HG03175 (cell line): ENCODE data around the gene CCDC150.
"Not testable (repeated sequence)": the region's sequence is repeated elsewhere in the genome, so short reads cannot be mapped to it uniquely, and the experiment has no call there.

ENCODE experiments used
- ATAC-seq: cut with Tn5 transposase; IDR thresholded peaks from one replicate; pipeline ENCODE4 v1.9.1; 2021; ENCODE audit warnings: mild to moderate bottlenecking, moderate library complexity; ENCODE audit not compliant: unreplicated experiment

CCDC150 gene

DNA sequence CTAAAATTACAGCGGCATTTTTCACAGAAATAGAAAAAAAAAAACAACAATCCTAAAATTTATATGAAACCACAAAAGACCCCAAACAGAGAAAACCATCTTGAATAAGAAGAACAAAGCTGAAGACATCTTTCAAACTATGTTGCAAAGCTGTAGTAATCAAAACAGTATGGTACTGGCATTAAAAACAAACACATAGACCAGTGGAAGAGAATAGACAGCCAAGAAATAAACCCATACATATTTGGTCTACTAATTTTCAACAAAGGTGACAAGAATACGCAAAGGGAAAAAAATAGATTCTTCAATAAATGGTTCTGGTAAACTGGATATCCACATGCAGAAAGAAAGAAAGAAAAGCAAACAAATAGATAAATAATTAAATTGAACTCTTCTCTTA lies 9.0 kb upstream of the CCDC150 start:
- no peak for ATAC-seq

DNA sequence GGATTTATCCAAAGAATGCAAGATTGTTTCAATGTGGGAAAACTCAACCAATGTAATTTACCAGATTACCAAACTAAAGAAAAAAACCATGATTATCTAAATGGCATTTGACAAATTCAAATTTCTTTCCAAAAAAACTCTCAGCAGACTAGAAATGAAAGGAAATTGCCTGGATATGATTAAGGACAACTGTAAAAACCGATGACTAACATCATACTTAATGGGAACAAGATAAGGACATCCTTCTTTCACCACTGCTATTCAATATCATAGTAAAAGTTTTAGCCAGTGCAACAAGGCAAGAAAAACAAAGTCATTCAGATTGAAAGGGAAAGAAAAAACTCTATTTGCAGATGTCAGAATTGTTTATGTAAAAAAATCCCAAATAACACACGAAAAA lies 4.4 kb upstream of the CCDC150 start:
- ATAC-seq, result no peak

GRCh38 chr2:196638765-196639164 lies 750 bp upstream of the CCDC150 start:
- ATAC-seq, result no peak

DNA sequence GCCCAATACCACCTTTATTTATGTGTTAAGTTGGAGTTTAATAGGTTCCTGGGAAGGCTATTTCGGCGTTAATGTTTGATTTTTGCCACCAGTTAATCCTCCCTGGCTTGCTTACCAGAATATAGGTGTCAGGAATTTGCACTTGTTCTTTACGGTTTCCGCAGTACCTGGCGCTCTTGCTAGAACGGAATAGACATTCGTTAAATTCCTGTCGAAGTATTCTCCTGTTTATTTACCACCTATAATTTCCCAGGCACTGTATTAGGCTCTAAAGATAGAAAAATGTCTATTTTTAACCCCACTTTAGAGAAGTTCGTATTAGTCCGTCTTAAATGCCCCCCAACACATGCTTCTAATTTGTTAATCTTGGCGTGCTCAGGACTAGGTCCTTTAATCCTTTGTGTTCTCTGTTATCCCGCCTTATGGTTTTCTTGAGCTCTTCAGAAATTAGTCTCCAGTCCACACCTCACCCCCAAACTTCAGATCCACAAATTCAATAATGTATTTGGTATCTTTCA lies 575 bp downstream of the CCDC150 start:
- ATAC-seq, result no peak

DNA sequence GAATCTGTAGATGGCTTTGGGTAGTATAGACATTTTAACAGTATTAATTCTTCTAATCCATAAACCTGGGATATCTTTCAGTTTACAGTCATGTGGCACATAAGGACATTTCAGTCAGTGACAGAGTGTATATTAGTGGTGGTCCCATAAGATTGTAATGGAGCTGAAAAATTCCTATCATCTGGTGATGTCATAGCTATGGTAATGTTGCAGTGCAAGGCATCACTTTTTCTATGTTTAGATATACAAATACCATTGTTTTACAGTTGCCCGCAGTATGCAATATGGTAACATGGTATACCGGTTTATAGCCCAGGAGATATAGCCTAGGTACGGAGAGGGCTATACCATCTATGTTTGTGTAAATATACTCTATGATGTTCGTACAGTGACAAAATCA lies 9.7 kb downstream of the CCDC150 start:
- ATAC-seq, result no peak

DNA sequence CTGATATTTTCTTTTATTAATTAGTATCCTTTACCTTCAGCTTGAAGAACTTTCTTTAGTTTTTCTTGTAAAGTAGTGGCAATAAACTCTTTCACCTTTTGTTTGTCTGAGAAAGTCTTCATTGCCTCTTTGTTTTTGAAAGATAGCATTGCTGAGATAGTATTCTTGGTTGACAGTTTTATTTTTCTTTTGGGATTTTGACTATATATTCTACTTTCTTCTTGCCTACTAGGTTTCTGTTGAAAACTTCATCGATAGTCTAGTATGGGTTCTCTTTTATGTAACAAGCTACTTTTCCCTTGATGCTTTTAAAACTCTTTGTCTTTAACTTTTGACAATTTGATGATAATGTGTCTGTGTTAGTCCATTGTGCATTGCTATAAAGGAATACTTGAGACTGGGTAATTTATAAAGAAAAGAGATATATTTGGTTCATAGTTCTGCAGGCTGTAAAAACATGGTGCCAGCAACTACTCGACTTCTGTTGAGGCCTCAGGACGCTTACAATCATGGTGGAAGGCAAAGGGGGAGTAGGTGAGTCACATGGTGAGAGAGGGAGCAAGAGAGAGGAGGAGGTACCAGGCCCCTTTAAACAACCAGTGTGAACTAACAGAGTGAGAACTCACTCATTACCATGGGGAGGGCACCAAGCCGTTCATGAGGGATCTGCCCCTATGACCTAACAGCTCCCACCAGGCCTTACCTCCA lies 12.0 kb downstream of the CCDC150 start:
- no peak for ATAC-seq

- ATAC-seq, result no peak
Observed at GRCh38 chr2:196652869-196653268, 13.4 kb downstream of the CCDC150 start.

GRCh38 chr2:196653843-196654242 lies 14.3 kb downstream of the CCDC150 start:
- no peak for ATAC-seq

DNA sequence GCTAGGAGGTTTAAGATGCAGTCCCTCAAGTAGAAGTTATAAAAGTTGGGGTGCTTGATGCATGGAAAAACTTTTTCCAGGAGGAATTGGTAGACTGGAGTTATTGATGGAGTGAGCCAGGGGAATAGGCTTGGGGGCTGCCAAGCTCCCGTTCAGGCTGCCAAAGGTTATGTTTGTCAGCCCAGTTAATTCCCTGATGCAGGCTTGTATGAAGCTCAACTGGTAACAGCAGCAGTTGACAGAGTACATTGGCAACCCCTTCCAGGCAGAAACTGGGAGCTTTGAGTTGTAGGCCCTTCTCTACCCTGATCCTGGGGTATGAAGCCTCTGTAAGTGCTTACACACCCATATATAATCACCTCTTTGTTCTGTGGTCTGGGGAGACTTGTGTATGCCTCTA lies 16.2 kb downstream of the CCDC150 start:
- ATAC-seq, result no peak

- ATAC-seq, result no peak
Observed at GRCh38 chr2:196657333-196657732, 17.8 kb downstream of the CCDC150 start.

- ATAC-seq, result no peak
Observed at GRCh38 chr2:196659844-196660243, 20.3 kb downstream of the CCDC150 start.

DNA sequence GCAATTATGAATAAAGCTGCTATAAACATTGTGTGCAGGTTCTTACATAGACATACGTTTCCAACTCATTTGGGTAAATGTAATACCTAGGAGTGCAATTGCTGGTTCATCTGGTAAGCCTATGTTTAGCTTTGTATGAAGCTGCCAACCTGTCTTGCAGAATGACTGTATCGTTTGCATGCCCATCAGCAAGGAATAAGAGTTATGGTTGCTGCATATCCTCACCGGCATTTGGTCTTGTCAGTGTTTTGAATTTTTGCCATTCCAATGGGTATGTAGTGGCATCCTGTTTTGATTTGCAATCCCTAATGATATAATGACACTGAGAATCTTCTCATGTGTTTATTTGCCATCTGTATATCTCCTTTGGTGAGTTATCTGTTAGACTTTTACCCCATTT lies 20.7 kb downstream of the CCDC150 start:
- ATAC-seq, result no peak

- no peak for ATAC-seq
Observed at GRCh38 chr2:196670342-196670741, 30.8 kb downstream of the CCDC150 start.

DNA sequence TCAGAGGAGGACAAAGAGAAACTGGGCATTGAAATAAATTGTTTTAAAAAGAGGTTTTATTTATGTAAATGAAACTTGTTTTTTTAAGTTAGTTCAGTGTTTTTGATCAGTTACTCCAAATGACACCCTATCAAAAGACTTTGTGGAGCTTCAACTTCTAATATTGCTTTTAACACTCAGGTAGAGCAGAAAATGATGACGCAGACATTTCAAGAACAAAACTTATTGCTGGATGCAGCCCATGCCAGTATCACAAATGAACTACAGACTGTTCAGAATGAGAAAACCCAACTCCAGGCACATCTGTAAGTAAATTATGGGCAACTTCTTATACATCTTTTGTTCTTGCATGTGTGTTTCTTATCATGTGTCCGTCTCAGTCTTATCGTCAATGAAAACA lies 36.4 kb downstream of the CCDC150 start:
- ATAC-seq, result no peak

GRCh38 chr2:196677404-196677803 lies 37.9 kb downstream of the CCDC150 start:
- no peak for ATAC-seq

- ATAC-seq, result no peak
Observed at GRCh38 chr2:196679368-196679767, 39.9 kb downstream of the CCDC150 start.

DNA sequence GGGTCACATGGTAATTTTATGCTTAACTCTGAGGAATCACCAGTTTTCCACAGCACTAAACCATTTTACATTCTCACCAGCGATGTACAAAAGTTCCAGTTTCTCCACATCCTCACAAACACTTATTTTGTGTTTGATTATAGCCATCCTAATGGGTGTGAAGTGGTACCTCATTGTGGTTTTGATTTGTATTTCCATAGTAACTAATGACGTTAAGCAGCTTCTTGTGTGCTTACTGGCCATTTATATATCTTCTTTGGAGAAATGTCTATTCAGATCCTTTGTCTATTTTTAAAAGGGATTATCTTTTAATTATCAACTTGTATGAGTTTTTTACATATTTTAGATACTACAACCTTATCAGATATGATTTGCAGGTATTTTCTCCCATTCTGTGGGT lies 42.0 kb downstream of the CCDC150 start:
- ATAC-seq, result no peak

DNA sequence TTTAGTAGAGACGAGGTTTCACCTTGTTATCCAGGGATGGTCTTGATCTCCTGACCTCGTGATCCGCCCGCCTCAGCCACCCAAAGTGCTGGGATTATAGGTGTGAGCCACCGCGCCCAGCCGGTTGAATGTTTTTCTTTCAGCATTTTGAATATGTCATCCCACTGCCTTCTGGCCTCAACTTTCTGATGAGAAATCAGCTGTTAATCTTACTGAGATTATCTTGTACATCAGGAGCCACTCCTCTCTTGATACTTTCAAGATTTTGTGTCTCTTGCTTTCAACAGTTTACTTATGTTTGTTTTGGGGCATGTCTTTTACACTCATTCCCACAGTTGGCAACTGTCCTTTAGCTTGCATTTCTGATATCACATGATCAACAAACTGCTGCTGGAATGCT lies 46.3 kb downstream of the CCDC150 start:
- ATAC-seq, result no peak

GRCh38 chr2:196686737-196687136 lies 47.2 kb downstream of the CCDC150 start:
- not testable (repeated sequence) for ATAC-seq

DNA sequence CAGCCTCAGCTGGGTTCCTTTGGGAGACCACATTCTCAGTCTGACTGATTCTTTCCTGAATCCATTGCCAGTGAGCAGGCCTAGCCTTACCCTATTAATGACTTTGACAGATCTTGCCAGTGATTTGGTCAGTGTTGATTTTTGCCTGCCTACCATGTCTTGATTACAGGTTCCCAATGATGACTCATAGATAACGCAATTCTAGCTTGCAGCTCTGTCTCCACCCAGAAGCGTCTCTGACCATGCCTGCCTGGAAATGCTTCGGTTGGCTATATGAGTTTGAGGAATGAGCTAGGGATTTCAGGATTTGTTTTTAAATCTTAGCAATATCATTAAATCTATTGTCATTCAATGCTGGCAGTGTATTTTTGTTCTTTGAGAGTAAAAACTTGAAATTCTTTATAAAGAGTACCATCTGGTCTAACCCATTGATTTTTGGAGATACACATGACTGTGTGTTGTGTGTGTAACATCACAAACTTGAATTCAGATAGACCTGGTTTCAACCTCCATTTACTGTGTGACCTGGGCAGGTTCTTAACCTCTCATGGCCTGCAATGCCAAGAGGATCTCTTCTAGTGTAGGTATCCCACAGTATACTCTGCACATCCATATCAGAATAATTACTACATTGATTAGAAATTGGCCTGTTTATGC lies 57.0 kb downstream of the CCDC150 start:
- no peak for ATAC-seq

DNA sequence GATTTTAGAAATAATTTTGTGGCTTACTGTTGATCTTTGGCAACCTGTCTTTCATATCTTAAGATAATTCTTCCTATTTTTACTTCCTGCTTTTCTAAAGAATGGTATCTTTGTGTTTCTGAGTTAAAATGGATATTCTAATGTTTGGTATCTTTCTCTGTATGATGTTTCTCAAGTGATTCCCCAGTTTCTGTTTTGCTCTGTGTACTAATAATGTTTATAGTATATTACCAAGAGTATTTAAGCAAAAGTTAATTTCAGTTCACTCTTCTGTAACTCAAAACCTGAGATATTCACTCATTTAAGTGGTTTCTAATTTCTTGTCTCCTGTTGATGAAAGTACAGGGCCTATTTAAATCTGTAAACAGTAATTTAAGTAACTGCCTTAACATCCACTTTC lies 58.3 kb downstream of the CCDC150 start:
- no peak for ATAC-seq

- ATAC-seq, result no peak
Observed at GRCh38 chr2:196702641-196703040, 63.1 kb downstream of the CCDC150 start.

DNA sequence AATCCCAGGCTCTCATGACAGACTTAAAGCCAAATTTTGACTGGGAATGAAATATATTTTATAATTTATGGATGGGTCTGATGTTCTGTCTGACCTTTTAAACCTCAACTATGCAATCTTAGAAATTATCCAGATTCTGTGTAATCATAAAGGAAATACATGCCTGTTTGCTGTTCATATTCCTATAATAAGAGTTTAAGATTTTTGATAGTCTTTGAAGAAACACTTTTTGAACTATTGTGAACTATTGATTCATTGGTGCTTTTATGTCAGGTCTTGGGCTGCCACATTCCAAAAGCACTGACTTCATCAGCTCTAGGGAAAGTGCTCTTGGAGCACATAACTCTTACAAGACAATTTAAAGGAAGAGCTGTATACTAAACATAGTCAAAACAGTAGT lies 64.2 kb downstream of the CCDC150 start:
- ATAC-seq, result no peak
